ENCODE results near the gene FAM83G.

DNA sequence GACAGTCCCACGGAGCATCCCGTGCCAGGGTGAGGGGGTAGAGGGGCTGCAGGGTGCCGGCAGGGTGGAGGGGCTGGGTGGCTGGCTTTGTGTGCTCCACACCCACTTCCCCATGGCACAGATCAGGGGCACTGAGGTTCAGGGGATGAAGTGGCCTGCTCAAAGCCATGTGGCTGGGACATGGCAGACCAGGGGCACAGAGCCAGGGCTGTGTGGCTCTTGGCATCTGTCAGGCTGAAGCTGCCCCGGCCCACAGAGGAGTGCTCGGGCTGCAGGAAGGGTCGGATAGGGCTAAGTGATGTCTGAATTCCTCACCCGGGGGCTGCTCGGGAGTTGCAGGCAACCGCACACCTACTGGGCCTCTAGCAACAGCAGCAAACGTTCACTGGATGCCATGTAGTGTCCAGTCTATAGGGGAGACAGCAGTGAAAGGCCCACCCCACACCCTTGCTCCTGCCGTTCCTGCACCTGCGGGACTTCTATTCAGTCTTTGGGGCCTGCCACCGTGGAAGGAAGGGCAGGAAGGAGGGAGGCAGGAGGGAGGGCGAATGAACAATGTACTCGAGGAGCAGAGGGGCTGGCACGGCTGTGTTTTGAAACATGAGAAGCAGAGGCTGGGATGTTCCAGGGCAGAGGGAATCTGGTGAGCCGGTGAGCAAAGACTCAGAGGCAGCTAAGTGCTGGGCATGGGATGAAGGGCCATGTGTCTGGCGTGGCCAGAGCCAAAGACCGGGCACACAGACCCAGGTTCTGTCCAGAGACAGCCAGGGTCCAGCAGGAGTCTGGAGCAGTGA is 37.5 kb downstream of the FAM83G start:
- TF ChIP-seq CTCF (IDR thresholded peaks at IDR 0.05) = no peak
- TF ChIP-seq POLR2A (IDR thresholded peaks at IDR 0.05) = no peak

All from ovary (tissue), 3 donors.